KMS-11 (cell line): ENCODE results near the gene CYSTM1.

Experiments used
- H2AFZ ChIP-seq: fragments of 200-600 bp; sonication (generic); 2 replicates; pipeline ENCODE4 v1.6.1; 2016; ENCODE audit warnings: antibody characterized with exemption, mixed run types, low read depth
- H3K27ac ChIP-seq: fragments of 200-600 bp; sonication (generic); 2 replicates; pipeline ENCODE4 v1.6.1; 2016; ENCODE audit warnings: mild to moderate bottlenecking, mixed run types
- H3K27me3 ChIP-seq: fragments of 200-600 bp; sonication (generic); 2 replicates; pipeline ENCODE4 v1.6.1; 2017; ENCODE audit warnings: mild to moderate bottlenecking, low read depth, mixed run types, moderate library complexity; ENCODE audit not compliant: insufficient read depth
- H3K36me3 ChIP-seq: fragments of 200-600 bp; sonication (generic); 2 replicates; pipeline ENCODE4 v1.6.1; 2017; ENCODE audit warnings: mild to moderate bottlenecking, mixed run types; ENCODE audit not compliant: insufficient read depth
- H3K4me1 ChIP-seq: fragments of 200-600 bp; sonication (generic); 2 replicates; pipeline ENCODE4 v1.6.1; 2016; ENCODE audit warnings: mild to moderate bottlenecking, low read depth, mixed run types; ENCODE audit not compliant: poor library complexity, severe bottlenecking
- H3K4me2 ChIP-seq: fragments of 200-600 bp; sonication (generic); 2 replicates; pipeline ENCODE4 v1.7.0; 2016; ENCODE audit warnings: mild to moderate bottlenecking, mixed run types
- H3K4me3 ChIP-seq: fragments of 200-600 bp; sonication (generic); IDR thresholded peaks from 2 replicates; pipeline ENCODE4 v1.6.1; 2017; ENCODE audit warnings: low read depth, low read length, mixed read lengths; ENCODE audit not compliant: insufficient read depth
- H3K79me2 ChIP-seq: fragments of 200-600 bp; sonication (generic); 2 replicates; pipeline ENCODE4 v1.6.1; 2016; ENCODE audit warnings: low read depth, mixed run types; ENCODE audit not compliant: insufficient read depth
- H3K9ac ChIP-seq: fragments of 200-600 bp; sonication (generic); 2 replicates; pipeline ENCODE4 v1.6.1; 2016; ENCODE audit warnings: mild to moderate bottlenecking, mixed run types
- H4K20me1 ChIP-seq: fragments of 200-600 bp; sonication (generic); 2 replicates; pipeline ENCODE4 v1.6.1; 2016; ENCODE audit warnings: mild to moderate bottlenecking, mixed run types; ENCODE audit not compliant: insufficient read depth
- TF ChIP-seq, protein P1 (sequence below): fragments of 200-600 bp; sonication (generic); conservative IDR thresholded peaks from 2 replicates; pipeline ENCODE4 v1.6.1; 2017; ENCODE audit warnings: low read depth, mild to moderate bottlenecking, antibody characterized with exemption, low read length, moderate library complexity, mixed read lengths

The CYSTM1 gene

GRCh38 chr5:140253985-140254384, 79.0 kb downstream of the CYSTM1 start:
- H3K79me2 ChIP-seq, result no peaks in the 10 kb centered on the region
- TF ChIP-seq, protein P1, sequence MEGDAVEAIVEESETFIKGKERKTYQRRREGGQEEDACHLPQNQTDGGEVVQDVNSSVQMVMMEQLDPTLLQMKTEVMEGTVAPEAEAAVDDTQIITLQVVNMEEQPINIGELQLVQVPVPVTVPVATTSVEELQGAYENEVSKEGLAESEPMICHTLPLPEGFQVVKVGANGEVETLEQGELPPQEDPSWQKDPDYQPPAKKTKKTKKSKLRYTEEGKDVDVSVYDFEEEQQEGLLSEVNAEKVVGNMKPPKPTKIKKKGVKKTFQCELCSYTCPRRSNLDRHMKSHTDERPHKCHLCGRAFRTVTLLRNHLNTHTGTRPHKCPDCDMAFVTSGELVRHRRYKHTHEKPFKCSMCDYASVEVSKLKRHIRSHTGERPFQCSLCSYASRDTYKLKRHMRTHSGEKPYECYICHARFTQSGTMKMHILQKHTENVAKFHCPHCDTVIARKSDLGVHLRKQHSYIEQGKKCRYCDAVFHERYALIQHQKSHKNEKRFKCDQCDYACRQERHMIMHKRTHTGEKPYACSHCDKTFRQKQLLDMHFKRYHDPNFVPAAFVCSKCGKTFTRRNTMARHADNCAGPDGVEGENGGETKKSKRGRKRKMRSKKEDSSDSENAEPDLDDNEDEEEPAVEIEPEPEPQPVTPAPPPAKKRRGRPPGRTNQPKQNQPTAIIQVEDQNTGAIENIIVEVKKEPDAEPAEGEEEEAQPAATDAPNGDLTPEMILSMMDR, result no peak
- H4K20me1 ChIP-seq, result no peaks in the 10 kb centered on the region
- H3K27ac ChIP-seq, result no peak overlapping the region
- H3K4me1 ChIP-seq, result peaks cover 33% of the 10 kb centered on the region
- H3K4me3 ChIP-seq, result no peak overlapping the region
- H2AFZ ChIP-seq, result no peak overlapping the region
- no peak overlapping the region for H3K4me2 ChIP-seq
- H3K36me3 ChIP-seq, result no peaks in the 10 kb centered on the region
- no peak overlapping the region for H3K9ac ChIP-seq
- H3K27me3 ChIP-seq, result no peaks in the 10 kb centered on the region

DNA sequence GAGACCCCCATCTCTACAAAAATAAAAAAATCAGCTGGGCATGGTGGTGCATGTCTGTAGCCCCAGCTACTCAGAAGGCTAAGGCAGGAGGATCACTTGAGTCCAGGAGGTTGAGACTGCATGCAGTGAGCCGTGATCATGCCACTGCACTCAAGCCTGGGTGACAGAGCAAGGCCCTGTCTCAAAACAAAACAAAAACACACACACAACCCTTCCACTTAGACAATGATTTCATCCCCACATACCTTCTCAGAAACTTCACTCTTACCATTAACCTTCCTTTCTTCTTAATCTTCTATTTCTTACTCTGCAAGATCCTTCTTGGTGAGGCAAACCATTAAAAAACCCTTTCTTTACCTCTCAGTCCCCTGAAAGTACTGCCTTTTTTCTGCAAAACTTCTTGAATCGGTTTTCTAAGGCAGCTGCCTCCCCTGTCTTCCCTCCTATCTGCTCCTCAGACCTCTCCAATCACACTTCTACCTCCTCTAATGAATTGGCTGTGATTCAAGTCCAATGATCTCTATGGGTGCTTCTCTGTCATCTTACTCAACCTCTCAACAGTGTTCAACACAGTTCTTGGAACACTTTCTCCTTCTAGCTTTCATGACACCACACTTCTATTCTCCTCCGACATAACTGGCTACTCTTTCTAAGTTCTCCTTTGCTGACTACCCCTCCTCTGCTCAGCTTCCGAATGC, 80.6 kb downstream of the CYSTM1 start:
- Histone ChIP-seq H3K4me1 (peaks cover 22% of the 10 kb centered on the region), H3K9ac (no peak overlapping the region), H3K27me3 (no peaks in the 10 kb centered on the region), H3K27ac (no peak overlapping the region), H3K36me3 (no peaks in the 10 kb centered on the region), H3K4me2 (no peak overlapping the region), H4K20me1 (no peaks in the 10 kb centered on the region), H2AFZ (no peak overlapping the region), H3K4me3 (no peak overlapping the region), H3K79me2 (no peaks in the 10 kb centered on the region)
- TF ChIP-seq, protein P1, result no peak

DNA sequence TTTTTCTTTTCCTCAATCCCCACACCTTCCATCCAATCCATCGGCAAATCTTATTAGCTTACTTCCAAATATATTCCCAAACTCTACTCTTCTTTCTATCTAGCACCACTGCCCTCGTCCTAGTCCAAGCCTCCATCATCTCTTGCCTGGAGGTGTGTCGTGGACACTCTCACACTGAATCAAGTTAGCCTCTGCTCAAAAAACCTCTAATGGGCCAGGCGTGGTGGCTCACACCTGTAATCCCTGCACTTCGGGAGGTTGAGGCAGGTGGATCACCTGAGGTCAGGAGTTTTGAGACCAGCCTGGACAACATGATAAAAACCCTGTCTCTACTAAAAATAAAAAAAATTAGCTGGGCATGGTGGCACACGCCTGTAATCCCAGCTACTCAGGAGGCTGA, 81.7 kb downstream of the CYSTM1 start:
- H3K27me3 ChIP-seq, result no peaks in the 10 kb centered on the region
- H3K27ac ChIP-seq, result no peak overlapping the region
- no peaks in the 10 kb centered on the region for H3K79me2 ChIP-seq
- TF ChIP-seq, protein P1, result no peak
- no peak overlapping the region for H3K4me3 ChIP-seq
- H3K4me1 ChIP-seq, result peaks cover 11% of the 10 kb centered on the region
- no peak overlapping the region for H2AFZ ChIP-seq
- H3K36me3 ChIP-seq, result no peaks in the 10 kb centered on the region
- H3K4me2 ChIP-seq, result no peak overlapping the region
- no peaks in the 10 kb centered on the region for H4K20me1 ChIP-seq
- H3K9ac ChIP-seq, result no peak overlapping the region

- TF ChIP-seq, protein P1, result no peak
- no peaks in the 10 kb centered on the region for H3K27me3 ChIP-seq
- no peak overlapping the region for H3K4me2 ChIP-seq
- H3K36me3 ChIP-seq, result no peaks in the 10 kb centered on the region
- H3K27ac ChIP-seq, result no peak overlapping the region
- no peaks in the 10 kb centered on the region for H3K79me2 ChIP-seq
- no peak overlapping the region for H2AFZ ChIP-seq
- no peak overlapping the region for H3K4me3 ChIP-seq
- no peak overlapping the region for H3K9ac ChIP-seq
- H3K4me1 ChIP-seq, result no peaks in the 10 kb centered on the region
- H4K20me1 ChIP-seq, result no peaks in the 10 kb centered on the region
Observed at GRCh38 chr5:140258016-140258415, 83.0 kb downstream of the CYSTM1 start.
